Lung (tissue), 12 donors: ENCODE results near the gene ITPR1. TPM values are rescaled to one million over a fixed set of nuclear protein-coding genes. Genes with fewer than 3 reads are reported as not detected.

Experiments used
- ATAC-seq: fragments of 200-7000 bp; cut with Tn5 transposase; one replicate; pipeline ENCODE4 v1.9.1; 2020; ENCODE audit warnings: moderate number of reproducible peaks; ENCODE audit not compliant: insufficient read depth, low FRiP score
- DNase-seq, 3 donors: peaks; one replicate each; pipeline ENCODE4 v3.0.0-alpha.2; 2013 to 2017
- H3K27ac ChIP-seq, 2 donors: one replicate each; pipeline ENCODE4 v1.5.1; 2013; ENCODE audit warnings: mild to moderate bottlenecking in 2 of 2, moderate library complexity in 2 of 2, control low read depth in 1 of 2, inconsistent platforms in 1 of 2, low read depth in 1 of 2, low read length in 1 of 2
- H3K27me3 ChIP-seq, 3 donors: one replicate each; pipeline ENCODE4 v1.5.1; 2013; ENCODE audit warnings: low read length in 2 of 3; ENCODE audit not compliant: control insufficient read depth in 3 of 3, insufficient read depth in 3 of 3
- H3K36me3 ChIP-seq, 4 donors: one replicate each; pipeline ENCODE4 v1.5.1; 2013; ENCODE audit warnings: low read length in 4 of 4, mild to moderate bottlenecking in 1 of 4, moderate library complexity in 1 of 4; ENCODE audit not compliant: control insufficient read depth in 4 of 4, insufficient read depth in 4 of 4
- H3K4me1 ChIP-seq, 5 donors: one replicate each; pipeline ENCODE4 v1.5.1; 2013; ENCODE audit warnings: low read length in 5 of 5, mild to moderate bottlenecking in 2 of 5, moderate library complexity in 1 of 5; ENCODE audit not compliant: control insufficient read depth in 5 of 5, insufficient read depth in 5 of 5
- H3K4me3 ChIP-seq: one replicate; pipeline ENCODE4 v1.5.1; 2013; ENCODE audit warnings: mild to moderate bottlenecking, control low read depth, moderate library complexity
- H3K9ac ChIP-seq, 2 donors: one replicate each; pipeline ENCODE4 v1.5.1; 2013; ENCODE audit warnings: low read length in 2 of 2, control low read depth in 1 of 2; ENCODE audit not compliant: insufficient read depth in 1 of 2
- H3K9me3 ChIP-seq, 4 donors: one replicate each; pipeline ENCODE4 v1.5.1; 2013; ENCODE audit warnings: low read length in 3 of 4, mild to moderate bottlenecking in 1 of 4, moderate library complexity in 1 of 4; ENCODE audit not compliant: control insufficient read depth in 4 of 4, insufficient read depth in 3 of 4
- WGBS, 2 donors: extraction: QIAGEN DNeasy Blood & Tissue Kit; methylation state at CpG; one replicate each; pipeline ENCODE4 v1.1.7; 2013; 5-methylcytosine and 5-hydroxymethylcytosine counted together
- polyA plus RNA-seq, 2 donors: library from polyadenylated mRNA; stranded (reverse); fragments of 200-250 nt; gene quantifications; one replicate each; pipeline ENCODE4 v1.2.1, GENCODE V29; 2013
- total RNA-seq, 2 donors: library from RNA; depleted of rRNA in 1 of 2; stranded (reverse); fragments of >200 nt in 1 of 2; gene quantifications; one replicate each; pipeline ENCODE4 v1.2.1, GENCODE V29; 2014 to 2021
- TF ChIP-seq, protein P1 (sequence below): IDR thresholded peaks from 2 replicates; pipeline ENCODE4 v1.5.1; 2012; ENCODE audit warnings: mild to moderate bottlenecking; ENCODE audit errors: control extremely low read depth, extremely low read depth
- donor health status: control.
- donor health status: control.
- donor health status: Bipolar disorder and iron deficiency.
- donor health status: healthy.
- donor health status: DM: yes; HTN: yes; CAD: no.

ITPR1 gene
- total and polyA plus RNA-seq, 4 donors, result 12.4 to 152 (median 44.1) TPM

DNA sequence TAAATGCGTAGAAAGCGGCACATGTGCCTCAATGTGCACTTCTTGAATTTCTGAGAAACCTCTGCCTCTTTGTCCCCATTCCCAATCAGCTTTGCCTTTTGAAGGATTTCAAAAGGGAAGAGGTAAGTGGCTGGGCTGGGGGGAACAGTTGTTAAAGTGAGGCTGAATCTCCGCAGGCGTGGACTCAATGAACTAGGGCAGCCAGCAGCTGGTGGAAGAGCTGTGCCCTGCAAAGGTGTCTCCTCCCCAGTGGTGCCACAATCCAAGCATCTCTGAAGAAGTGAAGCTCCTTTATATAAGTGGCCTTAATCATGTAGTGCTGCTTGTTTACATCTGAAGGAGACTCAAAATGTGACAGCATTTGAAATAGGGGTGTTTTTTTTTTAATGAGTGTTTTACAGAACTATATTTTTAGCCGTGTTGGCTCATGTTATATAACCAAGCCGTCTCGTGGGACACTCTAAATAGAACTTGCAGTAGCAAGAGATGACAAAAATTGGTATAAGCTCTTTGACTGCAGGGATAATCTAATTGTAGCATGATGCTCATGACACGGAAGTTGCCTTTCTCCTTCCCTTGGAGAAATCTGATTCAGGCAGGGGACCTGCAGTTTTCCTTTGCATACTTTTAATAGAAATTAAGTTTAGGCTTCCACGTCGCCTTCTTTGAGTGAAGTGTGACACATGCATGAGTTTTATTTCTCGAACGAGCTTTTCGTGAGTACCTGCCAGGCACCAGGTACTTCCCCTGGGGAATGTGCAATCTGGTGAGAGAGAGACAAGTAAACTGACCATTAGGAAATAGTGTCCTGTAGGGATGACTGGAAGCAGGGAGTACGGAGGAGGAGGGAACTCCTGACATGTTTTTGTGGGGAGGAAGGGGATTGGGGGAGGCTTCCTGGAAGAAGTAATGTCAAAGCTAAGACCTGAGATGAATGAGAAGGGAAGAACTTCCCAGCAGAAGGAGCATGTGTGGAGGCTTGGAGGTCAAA lies 306.4 kb downstream of the ITPR1 start:
- 85 to 90% methylated on average over 14 of the region's 14 CpGs for WGBS, 2 donors
- DNase-seq (no peak), ATAC-seq (no peak)
- H3K27me3 ChIP-seq, result no peaks in the 10 kb centered on the region
- H3K4me3 ChIP-seq, result no peak overlapping the region
- H3K9ac ChIP-seq, result no peak overlapping the region
- H3K36me3 ChIP-seq, result peaks cover 10 to 50% (median 18%) of the 10 kb centered on the region in 4 donors
- H3K9me3 ChIP-seq, result peaks cover 0 to 6% (median under 1%) of the 10 kb centered on the region in 4 donors
- peaks cover 0 to 6% (median 0%) of the 10 kb centered on the region in 5 donors for H3K4me1 ChIP-seq
- TF ChIP-seq, protein P1, sequence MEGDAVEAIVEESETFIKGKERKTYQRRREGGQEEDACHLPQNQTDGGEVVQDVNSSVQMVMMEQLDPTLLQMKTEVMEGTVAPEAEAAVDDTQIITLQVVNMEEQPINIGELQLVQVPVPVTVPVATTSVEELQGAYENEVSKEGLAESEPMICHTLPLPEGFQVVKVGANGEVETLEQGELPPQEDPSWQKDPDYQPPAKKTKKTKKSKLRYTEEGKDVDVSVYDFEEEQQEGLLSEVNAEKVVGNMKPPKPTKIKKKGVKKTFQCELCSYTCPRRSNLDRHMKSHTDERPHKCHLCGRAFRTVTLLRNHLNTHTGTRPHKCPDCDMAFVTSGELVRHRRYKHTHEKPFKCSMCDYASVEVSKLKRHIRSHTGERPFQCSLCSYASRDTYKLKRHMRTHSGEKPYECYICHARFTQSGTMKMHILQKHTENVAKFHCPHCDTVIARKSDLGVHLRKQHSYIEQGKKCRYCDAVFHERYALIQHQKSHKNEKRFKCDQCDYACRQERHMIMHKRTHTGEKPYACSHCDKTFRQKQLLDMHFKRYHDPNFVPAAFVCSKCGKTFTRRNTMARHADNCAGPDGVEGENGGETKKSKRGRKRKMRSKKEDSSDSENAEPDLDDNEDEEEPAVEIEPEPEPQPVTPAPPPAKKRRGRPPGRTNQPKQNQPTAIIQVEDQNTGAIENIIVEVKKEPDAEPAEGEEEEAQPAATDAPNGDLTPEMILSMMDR, result no peak
- no peak overlapping the region for H3K27ac ChIP-seq

GRCh38 chr3:4800595-4800994 lies 307.4 kb downstream of the ITPR1 start:
- Histone ChIP-seq H3K27me3 (no peaks in the 10 kb centered on the region), H3K9me3 (peaks cover 0 to 6% (median under 1%) of the 10 kb centered on the region in 4 donors), H3K4me3 (no peak overlapping the region), H3K27ac (no peak overlapping the region), H3K36me3 (peaks cover 10 to 49% (median 17%) of the 10 kb centered on the region in 4 donors), H3K9ac (no peak overlapping the region), H3K4me1 (peaks cover 0 to 6% (median 0%) of the 10 kb centered on the region in 5 donors)
- TF ChIP-seq, protein P1, result no peak
- no peak for ATAC-seq
- DNase-seq, result no peak
- WGBS, 2 donors, result 84 to 95% methylated on average over 4 of the region's 4 CpGs

GRCh38 chr3:4801892-4802291 lies 308.7 kb downstream of the ITPR1 start:
- peaks cover 0 to 3% (median under 1%) of the 10 kb centered on the region in 4 donors for H3K9me3 ChIP-seq
- DNase-seq (no peak), ATAC-seq (no peak)
- no peaks in the 10 kb centered on the region for H3K27me3 ChIP-seq
- no peak overlapping the region for H3K4me3 ChIP-seq
- WGBS, 2 donors, result 96 to 98% methylated on average over 5 of the region's 5 CpGs
- TF ChIP-seq, protein P1, result no peak
- peaks cover 0 to 6% (median 0%) of the 10 kb centered on the region in 5 donors for H3K4me1 ChIP-seq
- no peak overlapping the region for H3K9ac ChIP-seq
- H3K27ac ChIP-seq, result no peak overlapping the region
- H3K36me3 ChIP-seq, result peaks cover 9 to 43% (median 16%) of the 10 kb centered on the region in 4 donors
